HG02943 (cell line): ENCODE results near the gene LHPP.

ENCODE experiments used
- ATAC-seq: cut with Tn5 transposase; IDR thresholded peaks from one replicate; pipeline ENCODE4 v1.9.1; 2021; ENCODE audit warnings: mild to moderate bottlenecking, low read depth, moderate library complexity; ENCODE audit not compliant: unreplicated experiment

Gene LHPP

GRCh38 chr10:124616040-124616835, 154.6 kb downstream of the LHPP start:
- no peak for ATAC-seq

- ATAC-seq = no peak
Observed at GRCh38 chr10:124616836-124617130, 155.2 kb downstream of the LHPP start.

GRCh38 chr10:124618470-124619073, 156.9 kb downstream of the LHPP start:
- no peak for ATAC-seq

- ATAC-seq = no peak
Observed at GRCh38 chr10:124619195-124619594, 157.6 kb downstream of the LHPP start.

GRCh38 chr10:124619802-124620490, 158.3 kb downstream of the LHPP start:
- peak; percentile 48 for ATAC-seq

- no peak for ATAC-seq
Observed at GRCh38 chr10:124621637-124622036, 160.0 kb downstream of the LHPP start.

GRCh38 chr10:124622158-124622557, 160.5 kb downstream of the LHPP start:
- ATAC-seq = no peak

GRCh38 chr10:124622866-124623536, 161.4 kb downstream of the LHPP start:
- ATAC-seq = no peak

- no peak for ATAC-seq
Observed at GRCh38 chr10:124624006-124624405, 162.4 kb downstream of the LHPP start.

- no peak for ATAC-seq
Observed at GRCh38 chr10:124624466-124624865, 162.8 kb downstream of the LHPP start.

GRCh38 chr10:124624895-124625294, 163.3 kb downstream of the LHPP start:
- ATAC-seq = no peak

GRCh38 chr10:124625831-124626238, 164.2 kb downstream of the LHPP start:
- no peak for ATAC-seq

- no peak for ATAC-seq
Observed at GRCh38 chr10:124626759-124627380, 165.2 kb downstream of the LHPP start.

- no peak for ATAC-seq
Observed at GRCh38 chr10:124627866-124628675, 166.4 kb downstream of the LHPP start.

- ATAC-seq = no peak
Observed at GRCh38 chr10:124628676-124629021, 167.0 kb downstream of the LHPP start.

GRCh38 chr10:124629415-124629814, 167.8 kb downstream of the LHPP start:
- no peak for ATAC-seq

- no peak for ATAC-seq
Observed at GRCh38 chr10:124629842-124630241, 168.2 kb downstream of the LHPP start.

- ATAC-seq = no peak
Observed at GRCh38 chr10:124630551-124630950, 168.9 kb downstream of the LHPP start.

GRCh38 chr10:124632064-124632531, 170.5 kb downstream of the LHPP start:
- no peak for ATAC-seq

GRCh38 chr10:124632566-124632965, 170.9 kb downstream of the LHPP start:
- no peak for ATAC-seq
